ENCODE results near the gene UPP1.

DNA sequence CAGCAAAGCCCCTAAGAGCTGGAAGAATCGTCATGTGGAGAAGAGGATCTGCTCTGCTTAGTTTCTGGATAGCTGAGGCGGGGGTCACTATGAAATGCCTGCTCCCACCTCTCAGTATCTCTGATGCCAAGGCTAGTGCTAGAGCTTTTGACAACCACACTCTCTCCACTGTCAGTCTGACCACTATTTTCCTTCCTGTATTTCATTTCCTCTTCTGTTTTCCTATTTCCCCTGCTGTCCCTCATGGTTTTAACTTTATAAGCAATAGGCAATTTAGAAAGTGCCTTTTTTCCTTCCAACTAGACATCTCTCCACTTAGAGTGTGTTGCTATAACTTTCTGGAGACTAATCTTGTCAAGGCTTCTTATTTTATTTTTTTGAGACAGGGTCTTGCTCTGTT is 30.1 kb upstream of the UPP1 start:
- TF ChIP-seq POLR2A (IDR thresholded peaks at IDR 0.05) = no peak
- TF ChIP-seq, protein P1, sequence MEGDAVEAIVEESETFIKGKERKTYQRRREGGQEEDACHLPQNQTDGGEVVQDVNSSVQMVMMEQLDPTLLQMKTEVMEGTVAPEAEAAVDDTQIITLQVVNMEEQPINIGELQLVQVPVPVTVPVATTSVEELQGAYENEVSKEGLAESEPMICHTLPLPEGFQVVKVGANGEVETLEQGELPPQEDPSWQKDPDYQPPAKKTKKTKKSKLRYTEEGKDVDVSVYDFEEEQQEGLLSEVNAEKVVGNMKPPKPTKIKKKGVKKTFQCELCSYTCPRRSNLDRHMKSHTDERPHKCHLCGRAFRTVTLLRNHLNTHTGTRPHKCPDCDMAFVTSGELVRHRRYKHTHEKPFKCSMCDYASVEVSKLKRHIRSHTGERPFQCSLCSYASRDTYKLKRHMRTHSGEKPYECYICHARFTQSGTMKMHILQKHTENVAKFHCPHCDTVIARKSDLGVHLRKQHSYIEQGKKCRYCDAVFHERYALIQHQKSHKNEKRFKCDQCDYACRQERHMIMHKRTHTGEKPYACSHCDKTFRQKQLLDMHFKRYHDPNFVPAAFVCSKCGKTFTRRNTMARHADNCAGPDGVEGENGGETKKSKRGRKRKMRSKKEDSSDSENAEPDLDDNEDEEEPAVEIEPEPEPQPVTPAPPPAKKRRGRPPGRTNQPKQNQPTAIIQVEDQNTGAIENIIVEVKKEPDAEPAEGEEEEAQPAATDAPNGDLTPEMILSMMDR (IDR thresholded peaks at IDR 0.05) = no peak
